H9 (cell line): ENCODE results near the gene LDLR. TPM values are rescaled to one million over a fixed set of nuclear protein-coding genes. Genes with fewer than 3 reads are reported as not detected.

Source experiments
- DNase-seq: peaks from one replicate; pipeline ENCODE4 v3.0.0-alpha.2; 2017
- H2AFZ ChIP-seq: one replicate; pipeline ENCODE4 v1.6.1; 2013; ENCODE audit warnings: mild to moderate bottlenecking, low read length, control low read depth, moderate library complexity
- H2AK5ac ChIP-seq: 2 replicates; pipeline ENCODE4 v1.6.1; 2013; ENCODE audit warnings: low read length, control low read depth, mixed read lengths; ENCODE audit not compliant: insufficient read length
- H2BK120ac ChIP-seq: one replicate; pipeline ENCODE4 v1.6.1; 2013; ENCODE audit warnings: low read depth, mild to moderate bottlenecking, low read length, control low read depth, inconsistent platforms; ENCODE audit not compliant: poor library complexity, severe bottlenecking
- H2BK12ac ChIP-seq: 2 replicates; pipeline ENCODE4 v1.6.1; 2013; ENCODE audit warnings: low read length, control low read depth, mixed read lengths, low read depth; ENCODE audit not compliant: insufficient read length
- H2BK15ac ChIP-seq: 2 replicates; pipeline ENCODE4 v1.6.1; 2013; ENCODE audit warnings: low read depth, low read length, control low read depth
- H2BK20ac ChIP-seq: one replicate; pipeline ENCODE4 v1.6.1; 2013; ENCODE audit warnings: low read depth, mild to moderate bottlenecking, low read length, control low read depth, inconsistent platforms; ENCODE audit not compliant: poor library complexity, severe bottlenecking
- H2BK5ac ChIP-seq: 2 replicates; pipeline ENCODE4 v1.6.1; 2013; ENCODE audit warnings: low read length, control low read depth, mixed read lengths; ENCODE audit not compliant: insufficient read length
- H3K14ac ChIP-seq: 2 replicates; pipeline ENCODE4 v1.6.1; 2013; ENCODE audit warnings: low read length, control low read depth; ENCODE audit not compliant: insufficient read depth
- H3K18ac ChIP-seq: 2 replicates; pipeline ENCODE4 v1.6.1; 2013; ENCODE audit warnings: low read depth, mild to moderate bottlenecking, mixed read lengths, low read length, control low read depth; ENCODE audit not compliant: insufficient read length
- H3K23ac ChIP-seq: 2 replicates; pipeline ENCODE4 v1.6.1; 2013; ENCODE audit warnings: low read length, control low read depth, mixed read lengths, low read depth; ENCODE audit not compliant: insufficient read length
- H3K23me2 ChIP-seq: 2 replicates; pipeline ENCODE4 v1.6.1; 2013; ENCODE audit warnings: low read depth, mild to moderate bottlenecking, mixed read lengths, low read length, control low read depth; ENCODE audit not compliant: insufficient read length, poor library complexity, severe bottlenecking
- H3K27ac ChIP-seq: 2 replicates; pipeline ENCODE4 v1.5.1; 2013; ENCODE audit warnings: low read length, control low read depth, mixed read lengths, low read depth; ENCODE audit not compliant: insufficient read length
- H3K27me3 ChIP-seq: 2 replicates; pipeline ENCODE4 v1.6.1; 2013; ENCODE audit warnings: low read length, control low read depth, inconsistent platforms; ENCODE audit not compliant: insufficient read depth
- H3K4ac ChIP-seq: 2 replicates; pipeline ENCODE4 v1.6.1; 2013; ENCODE audit warnings: low read depth, mild to moderate bottlenecking, control low read depth, inconsistent platforms, low read length, moderate library complexity
- H3K4me1 ChIP-seq: 2 replicates; pipeline ENCODE4 v1.6.1; 2013; ENCODE audit warnings: low read length, control low read depth, inconsistent platforms; ENCODE audit not compliant: insufficient read depth
- H3K4me2 ChIP-seq: 2 replicates; pipeline ENCODE4 v1.6.1; 2013; ENCODE audit warnings: low read length, control low read depth, mixed read lengths; ENCODE audit not compliant: insufficient read length, insufficient read depth
- H3K56ac ChIP-seq: 2 replicates; pipeline ENCODE4 v1.6.1; 2013; ENCODE audit warnings: low read depth, mild to moderate bottlenecking, mixed read lengths, low read length, control low read depth; ENCODE audit not compliant: insufficient read length
- H3K79me1 ChIP-seq: 2 replicates; pipeline ENCODE4 v1.6.1; 2013; ENCODE audit warnings: low read depth, mild to moderate bottlenecking, moderate library complexity, low read length, control low read depth, inconsistent platforms; ENCODE audit not compliant: insufficient read depth, poor library complexity, severe bottlenecking
- H3K79me2 ChIP-seq: 2 replicates; pipeline ENCODE4 v1.6.1; 2013; ENCODE audit warnings: low read length, control low read depth, inconsistent platforms; ENCODE audit not compliant: insufficient read depth
- H3K9ac ChIP-seq: 2 replicates; pipeline ENCODE4 v1.6.1; 2013; ENCODE audit warnings: low read length, control low read depth, mixed read lengths; ENCODE audit not compliant: insufficient read length; ENCODE audit errors: extremely low read depth
- H3K9me3 ChIP-seq: one replicate; pipeline ENCODE4 v1.6.1; 2013; ENCODE audit warnings: low read depth, low read length, inconsistent platforms; ENCODE audit not compliant: control insufficient read depth
- H3T11ph ChIP-seq: one replicate; pipeline ENCODE4 v1.6.1; 2013; ENCODE audit warnings: mild to moderate bottlenecking, low read length, control low read depth, inconsistent platforms
- H4K20me1 ChIP-seq: one replicate; pipeline ENCODE4 v1.6.1; 2013; ENCODE audit not compliant: control insufficient read depth, insufficient read length, insufficient read depth
- H4K5ac ChIP-seq: 2 replicates; pipeline ENCODE4 v1.6.1; 2013; ENCODE audit warnings: low read depth, mild to moderate bottlenecking, mixed read lengths, low read length, control low read depth; ENCODE audit not compliant: insufficient read length
- H4K8ac ChIP-seq: replicated peaks from 2 replicates; pipeline ENCODE4 v1.6.1; 2013; ENCODE audit warnings: low read length, control low read depth, mixed read lengths, low read depth; ENCODE audit not compliant: insufficient read length
- H4K91ac ChIP-seq: 2 replicates; pipeline ENCODE4 v1.6.1; 2013; ENCODE audit warnings: low read depth, mild to moderate bottlenecking, moderate library complexity, mixed read lengths, low read length, control low read depth; ENCODE audit not compliant: insufficient read length
- H3K27ac Mint-ChIP-seq, 3 experiments: 2 replicates in 2 of 3; 3 replicates in 1 of 3; pipeline ENCODE4 v1.8.0; 2020 to 2021; ENCODE audit warnings: mixed read lengths in 3 of 3, mild to moderate bottlenecking in 1 of 3, moderate library complexity in 1 of 3
- H3K27me3 Mint-ChIP-seq: 2 replicates; pipeline ENCODE4 v1.8.0; 2021; ENCODE audit warnings: low read depth, mild to moderate bottlenecking, moderate library complexity, mixed read lengths
- H3K36me3 Mint-ChIP-seq, 3 experiments: 2 replicates in 2 of 3; 3 replicates in 1 of 3; pipeline ENCODE4 v1.8.0; 2020 to 2021; ENCODE audit warnings: low read depth in 3 of 3, mixed read lengths in 3 of 3; ENCODE audit not compliant: insufficient read depth in 1 of 3
- H3K4me1 Mint-ChIP-seq, 2 experiments: 2 replicates each; pipeline ENCODE4 v1.8.0; 2020; ENCODE audit warnings: mixed read lengths in 2 of 2
- H3K4me3 Mint-ChIP-seq, 2 experiments: 2 replicates in 1 of 2; 3 replicates in 1 of 2; pipeline ENCODE4 v1.8.0; 2020 to 2021; ENCODE audit warnings: mild to moderate bottlenecking in 2 of 2, mixed read lengths in 2 of 2, moderate library complexity in 1 of 2
- H3K9me3 Mint-ChIP-seq, 2 experiments: 2 replicates in 1 of 2; 3 replicates in 1 of 2; pipeline ENCODE4 v1.8.0; 2020; ENCODE audit warnings: mild to moderate bottlenecking in 2 of 2, mixed read lengths in 2 of 2, moderate library complexity in 1 of 2
- WGBS: extraction: QIAGEN DNeasy Blood & Tissue Kit; methylation state at CpG from one replicate; pipeline ENCODE4 v1.1.7; 2013; ENCODE audit warnings: missing lambda C conversion rate, low lambda C conversion rate, mixed read lengths; ENCODE audit not compliant: insufficient read length; ENCODE audit errors: extremely low coverage; 5-methylcytosine and 5-hydroxymethylcytosine counted together
- total RNA-seq: library from RNA; stranded (reverse); gene quantifications from 2 replicates; pipeline ENCODE4 v1.2.1, GENCODE V29; 2021
- TF ChIP-seq, protein P1 (sequence below): fragments of 200-600 bp; sonication (generic); conservative IDR thresholded peaks from 3 replicates; pipeline ENCODE4 v1.8.0; 2021; ENCODE audit warnings: antibody characterized with exemption, mild to moderate bottlenecking

LDLR gene
- total RNA-seq, 1 experiment from 2014 or later: 92.7 TPM

DNA sequence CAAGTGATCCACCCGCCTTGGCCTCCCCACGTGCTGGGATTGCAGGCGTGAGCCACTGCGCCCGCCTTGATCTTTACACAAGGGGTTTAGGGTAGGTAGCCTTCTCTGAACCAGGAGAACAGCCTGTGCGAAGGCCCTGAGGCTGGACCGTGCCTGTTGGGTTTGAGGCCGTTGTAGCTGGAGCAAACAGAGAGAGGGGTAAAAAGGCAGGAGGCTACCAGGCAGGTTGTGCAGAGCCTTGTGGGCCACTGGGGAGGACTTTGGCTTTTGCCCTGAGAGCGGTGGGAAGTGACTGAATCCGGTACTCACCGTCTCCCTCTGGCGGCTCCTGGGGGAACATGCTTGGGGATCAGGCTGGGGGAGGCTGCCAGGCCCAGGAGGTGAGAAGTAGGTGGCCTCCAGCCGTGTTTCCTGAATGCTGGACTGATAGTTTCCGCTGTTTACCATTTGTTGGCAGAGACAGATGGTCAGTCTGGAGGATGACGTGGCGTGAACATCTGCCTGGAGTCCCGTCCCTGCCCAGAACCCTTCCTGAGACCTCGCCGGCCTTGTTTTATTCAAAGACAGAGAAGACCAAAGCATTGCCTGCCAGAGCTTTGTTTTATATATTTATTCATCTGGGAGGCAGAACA, 41.7 kb downstream of the LDLR start:
- no peaks in the 10 kb centered on the region for H3K27me3 ChIP-seq
- no peak overlapping the region for H2BK120ac ChIP-seq
- H3K27ac ChIP-seq: no peak overlapping the region
- H4K91ac ChIP-seq: no peak overlapping the region
- peaks cover 5% of the 10 kb centered on the region for H4K20me1 ChIP-seq
- no peak overlapping the region for H3T11ph ChIP-seq
- H2BK15ac ChIP-seq: no peak overlapping the region
- no peak overlapping the region for H2BK20ac ChIP-seq
- no peak overlapping the region for H2AFZ ChIP-seq
- H3K79me1 ChIP-seq: peaks cover 3% of the 10 kb centered on the region
- H3K56ac ChIP-seq: no peak overlapping the region
- no peak overlapping the region for H2AK5ac ChIP-seq
- no peak overlapping the region for H4K5ac ChIP-seq
- H3K18ac ChIP-seq: no peak overlapping the region
- H3K9me3 ChIP-seq: no peaks in the 10 kb centered on the region
- no peak overlapping the region for H2BK5ac ChIP-seq
- Mint-ChIP-seq H3K36me3 (peaks cover 53 to 75% (median 71%) of the 10 kb centered on the region in 3 experiments), H3K4me3 (no peak overlapping the region), H3K4me1 (no peaks in the 10 kb centered on the region), H3K27me3 (no peaks in the 10 kb centered on the region), H3K9me3 (no peaks in the 10 kb centered on the region), H3K27ac (peak overlapping the region in 2 of 3 experiments; percentile 52 to 91; a peak in 3 of 7 replicates)
- H3K9ac ChIP-seq: no peak overlapping the region
- no peak overlapping the region for H3K4me2 ChIP-seq
- no peaks in the 10 kb centered on the region for H3K23me2 ChIP-seq
- H4K8ac ChIP-seq: no peak overlapping the region
- TF ChIP-seq, protein P1, sequence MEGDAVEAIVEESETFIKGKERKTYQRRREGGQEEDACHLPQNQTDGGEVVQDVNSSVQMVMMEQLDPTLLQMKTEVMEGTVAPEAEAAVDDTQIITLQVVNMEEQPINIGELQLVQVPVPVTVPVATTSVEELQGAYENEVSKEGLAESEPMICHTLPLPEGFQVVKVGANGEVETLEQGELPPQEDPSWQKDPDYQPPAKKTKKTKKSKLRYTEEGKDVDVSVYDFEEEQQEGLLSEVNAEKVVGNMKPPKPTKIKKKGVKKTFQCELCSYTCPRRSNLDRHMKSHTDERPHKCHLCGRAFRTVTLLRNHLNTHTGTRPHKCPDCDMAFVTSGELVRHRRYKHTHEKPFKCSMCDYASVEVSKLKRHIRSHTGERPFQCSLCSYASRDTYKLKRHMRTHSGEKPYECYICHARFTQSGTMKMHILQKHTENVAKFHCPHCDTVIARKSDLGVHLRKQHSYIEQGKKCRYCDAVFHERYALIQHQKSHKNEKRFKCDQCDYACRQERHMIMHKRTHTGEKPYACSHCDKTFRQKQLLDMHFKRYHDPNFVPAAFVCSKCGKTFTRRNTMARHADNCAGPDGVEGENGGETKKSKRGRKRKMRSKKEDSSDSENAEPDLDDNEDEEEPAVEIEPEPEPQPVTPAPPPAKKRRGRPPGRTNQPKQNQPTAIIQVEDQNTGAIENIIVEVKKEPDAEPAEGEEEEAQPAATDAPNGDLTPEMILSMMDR: peak; percentile 83
- H3K4ac ChIP-seq: no peak overlapping the region
- no peak overlapping the region for H2BK12ac ChIP-seq
- no peaks in the 10 kb centered on the region for H3K79me2 ChIP-seq
- no peak overlapping the region for H3K23ac ChIP-seq
- peak; percentile 84 for DNase-seq
- H3K14ac ChIP-seq: no peak overlapping the region
- H3K4me1 ChIP-seq: no peaks in the 10 kb centered on the region
- no CpG with 5 or more reads among the region's 19 CpGs for WGBS
